Chondrocyte (in vitro differentiated cells): ENCODE data around the gene RPAP2. TPM values are rescaled to one million over a fixed set of nuclear protein-coding genes. Genes with fewer than 3 reads are reported as not detected.
"Not testable (repeated sequence)": the region's sequence is repeated elsewhere in the genome, so short reads cannot be mapped to it uniquely, and the experiment has no call there.

Experiments used
- DNase-seq: peaks from one replicate; pipeline ENCODE4 v3.0.0; 2021; ENCODE audit warnings: mixed read lengths, low spot score
- H3K27ac Mint-ChIP-seq: one replicate; pipeline ENCODE4 v1.8.0; 2021; ENCODE audit warnings: mild to moderate bottlenecking, moderate library complexity, mixed read lengths; ENCODE audit not compliant: unreplicated experiment
- H3K27me3 Mint-ChIP-seq: 2 replicates; pipeline ENCODE4 v1.8.0; 2021; ENCODE audit warnings: low read depth, mixed read lengths
- H3K36me3 Mint-ChIP-seq: 2 replicates; pipeline ENCODE4 v1.8.0; 2021; ENCODE audit warnings: low read depth, mixed read lengths
- H3K4me1 Mint-ChIP-seq: 2 replicates; pipeline ENCODE4 v1.8.0; 2021; ENCODE audit warnings: low read depth, mild to moderate bottlenecking, mixed read lengths
- H3K4me3 Mint-ChIP-seq: one replicate; pipeline ENCODE4 v1.8.0; 2021; ENCODE audit warnings: mild to moderate bottlenecking, moderate library complexity, mixed read lengths; ENCODE audit not compliant: unreplicated experiment
- H3K9me3 Mint-ChIP-seq: 2 replicates; pipeline ENCODE4 v1.8.0; 2021; ENCODE audit warnings: low read depth, mixed read lengths
- CTCF ChIP-seq: fragments of 200-600 bp; sonication (generic); IDR thresholded peaks from 2 replicates; pipeline ENCODE4 v1.5.0; 2021; ENCODE audit warnings: antibody characterized with exemption, mild to moderate bottlenecking, moderate library complexity
- total RNA-seq: library from RNA; stranded (reverse); gene quantifications from 3 replicates; pipeline ENCODE4 v1.2.1, GENCODE V29; 2021

RPAP2 gene
- total RNA-seq, 1 donor from 2014 or later, result 25.3 TPM

DNA sequence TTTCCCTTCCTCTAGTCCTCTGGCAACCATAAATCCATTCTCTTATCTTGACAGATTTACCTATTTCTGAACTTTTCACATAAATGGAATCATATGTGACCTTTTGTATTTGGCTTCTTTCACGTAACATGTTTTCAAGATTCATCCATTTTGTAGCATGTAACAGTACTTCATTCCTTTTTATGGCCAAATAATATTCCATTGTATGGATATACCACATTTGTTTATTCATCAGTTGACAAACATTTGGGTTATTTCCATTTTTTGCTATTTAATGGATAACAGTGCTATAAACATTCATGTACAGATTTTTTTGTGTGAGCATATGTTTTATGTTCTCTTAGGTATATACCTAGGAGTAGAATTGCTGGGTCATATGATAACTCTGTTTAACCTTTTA, 54.0 kb downstream of the RPAP2 start:
- Mint-ChIP-seq H3K9me3 (peaks cover 10% of the 10 kb centered on the region), H3K4me3 (no peak overlapping the region), H3K27me3 (no peaks in the 10 kb centered on the region), H3K36me3 (peaks cover 26% of the 10 kb centered on the region), H3K27ac (no peak overlapping the region), H3K4me1 (no peaks in the 10 kb centered on the region)
- TF ChIP-seq CTCF, result no peak
- no peak for DNase-seq

GRCh38 chr1:92354259-92354658, 55.4 kb downstream of the RPAP2 start:
- TF ChIP-seq CTCF, result no peak
- peaks cover 10% of the 10 kb centered on the region for H3K9me3 Mint-ChIP-seq
- H3K4me3 Mint-ChIP-seq, result no peak overlapping the region
- no peaks in the 10 kb centered on the region for H3K4me1 Mint-ChIP-seq
- no peaks in the 10 kb centered on the region for H3K27me3 Mint-ChIP-seq
- DNase-seq, result no peak
- H3K36me3 Mint-ChIP-seq, result peaks cover 28% of the 10 kb centered on the region
- no peak overlapping the region for H3K27ac Mint-ChIP-seq

DNA sequence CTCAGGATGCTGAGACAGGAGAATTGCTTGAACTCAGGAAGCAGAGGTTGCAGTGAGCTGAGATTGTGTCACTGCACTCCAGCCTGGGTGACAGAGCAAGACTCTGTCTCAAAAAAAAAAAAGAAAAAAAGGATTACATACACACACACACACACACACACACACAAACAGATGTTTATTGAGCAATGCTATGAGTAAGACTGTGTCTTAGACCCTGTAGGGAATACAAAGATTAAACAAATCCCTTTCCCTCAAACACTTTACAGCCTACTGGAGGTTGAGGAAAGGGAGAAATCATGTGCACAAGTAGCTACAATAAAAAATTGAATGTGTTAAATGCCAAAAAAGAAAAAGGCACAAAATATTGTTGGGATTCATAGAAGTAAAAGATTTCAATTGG, 58.1 kb downstream of the RPAP2 start:
- Mint-ChIP-seq H3K27me3 (no peaks in the 10 kb centered on the region), H3K27ac (no peak overlapping the region), H3K4me1 (no peaks in the 10 kb centered on the region), H3K9me3 (peaks cover 6% of the 10 kb centered on the region), H3K4me3 (no peak overlapping the region), H3K36me3 (peaks cover 25% of the 10 kb centered on the region)
- no peak for TF ChIP-seq CTCF
- no peak for DNase-seq

GRCh38 chr1:92359382-92359781, 60.5 kb downstream of the RPAP2 start:
- not testable (repeated sequence) for H3K4me1 Mint-ChIP-seq, H3K27ac Mint-ChIP-seq, H3K27me3 Mint-ChIP-seq, H3K9me3 Mint-ChIP-seq, DNase-seq, H3K4me3 Mint-ChIP-seq
- peaks cover 22% of the 10 kb centered on the region for H3K36me3 Mint-ChIP-seq

- no peak overlapping the region for H3K27ac Mint-ChIP-seq
- no peak for DNase-seq
- no peak overlapping the region for H3K4me3 Mint-ChIP-seq
- peaks cover 25% of the 10 kb centered on the region for H3K36me3 Mint-ChIP-seq
- TF ChIP-seq CTCF, result no peak
- H3K9me3 Mint-ChIP-seq, result no peaks in the 10 kb centered on the region
- H3K27me3 Mint-ChIP-seq, result no peaks in the 10 kb centered on the region
- no peaks in the 10 kb centered on the region for H3K4me1 Mint-ChIP-seq
Observed at GRCh38 chr1:92359986-92360385, 61.1 kb downstream of the RPAP2 start.

- peaks cover 21% of the 10 kb centered on the region for H3K36me3 Mint-ChIP-seq
- no peaks in the 10 kb centered on the region for H3K27me3 Mint-ChIP-seq
- no peak overlapping the region for H3K4me3 Mint-ChIP-seq
- DNase-seq, result no peak
- no peak overlapping the region for H3K27ac Mint-ChIP-seq
- no peaks in the 10 kb centered on the region for H3K9me3 Mint-ChIP-seq
- H3K4me1 Mint-ChIP-seq, result no peaks in the 10 kb centered on the region
- no peak for TF ChIP-seq CTCF
Observed at GRCh38 chr1:92362970-92363369, 64.1 kb downstream of the RPAP2 start.
